Smooth muscle cell (in vitro differentiated cells): ENCODE data around the gene ITGA8. TPM values are rescaled to one million over a fixed set of nuclear protein-coding genes. Genes with fewer than 3 reads are reported as not detected.

Experiments used
- DNase-seq: peaks from one replicate; lab custom pipeline; 2025; ENCODE audit not compliant: unreplicated experiment; lab: John Stamatoyannopoulos, UW
- H2AFZ ChIP-seq: fragments of 200-600 bp; sonication (generic); 2 replicates; pipeline ENCODE4 v1.6.0; 2016; ENCODE audit warnings: antibody characterized with exemption, low read depth, mild to moderate bottlenecking
- H3F3A ChIP-seq: fragments of 200-600 bp; sonication (generic); 2 replicates; pipeline ENCODE4 v1.6.0; 2017; ENCODE audit warnings: antibody characterized with exemption, low read depth
- H3K27ac ChIP-seq: fragments of 200-600 bp; sonication (generic); 2 replicates; pipeline ENCODE4 v1.5.1; 2016; ENCODE audit warnings: low read depth, mild to moderate bottlenecking
- H3K27me3 ChIP-seq: fragments of 200-600 bp; sonication (generic); 2 replicates; pipeline ENCODE4 v1.6.1; 2016; ENCODE audit warnings: low read depth, mild to moderate bottlenecking
- H3K36me3 ChIP-seq: fragments of 200-600 bp; sonication (generic); 2 replicates; pipeline ENCODE4 v1.5.1; 2016; ENCODE audit warnings: low read depth
- H3K4me1 ChIP-seq: fragments of 200-600 bp; sonication (generic); 2 replicates; pipeline ENCODE4 v1.5.1; 2016; ENCODE audit warnings: low read depth
- H3K4me2 ChIP-seq: fragments of 200-600 bp; sonication (generic); 2 replicates; pipeline ENCODE4 v1.6.0; 2016; ENCODE audit warnings: mild to moderate bottlenecking
- H3K4me3 ChIP-seq: fragments of 200-600 bp; sonication (generic); 2 replicates; pipeline ENCODE4 v1.5.1; 2016; ENCODE audit warnings: mild to moderate bottlenecking
- H3K79me2 ChIP-seq: fragments of 200-600 bp; sonication (generic); 2 replicates; pipeline ENCODE4 v1.6.0; 2016; ENCODE audit warnings: low read depth, mild to moderate bottlenecking
- H3K9ac ChIP-seq: fragments of 200-600 bp; sonication (generic); 2 replicates; pipeline ENCODE4 v1.6.0; 2016; ENCODE audit warnings: low read depth
- H3K9me3 ChIP-seq: fragments of 200-600 bp; sonication (generic); replicated peaks from 2 replicates; pipeline ENCODE4 v1.5.1; 2016; ENCODE audit warnings: low read depth
- H4K20me1 ChIP-seq: fragments of 200-600 bp; sonication (generic); 2 replicates; pipeline ENCODE4 v1.6.0; 2016; ENCODE audit warnings: low read depth
- CTCF ChIP-seq: fragments of 200-600 bp; sonication (generic); IDR thresholded peaks from 2 replicates; pipeline ENCODE4 v1.5.1; 2017; ENCODE audit warnings: borderline replicate concordance, mild to moderate bottlenecking, antibody characterized with exemption; ENCODE audit not compliant: insufficient read depth, poor library complexity, severe bottlenecking
- WGBS: methylation state at CpG from one replicate; pipeline ENCODE4 v1.1.7; 2016; ENCODE audit warnings: low lambda C conversion rate; 5-methylcytosine and 5-hydroxymethylcytosine counted together
- polyA plus RNA-seq: library from polyadenylated mRNA; unstranded; fragments of >200 nt; fragmentation: Nextera tagmentation; extraction: Ambion mirVana; gene quantifications from 2 replicates; pipeline ENCODE4 v1.2.1, GENCODE V29; 2016
- total RNA-seq: library from RNA; depleted of rRNA; stranded (reverse); fragments of >200 nt; gene quantifications from 2 replicates; pipeline ENCODE4 v1.2.3, GENCODE V29; 2014

The ITGA8 gene
- total and polyA plus RNA-seq, 2 experiments from 2014 or later: 0.02 to 0.36 TPM

- H3K9me3 ChIP-seq: no peaks in the 10 kb centered on the region
- H3K36me3 ChIP-seq: no peaks in the 10 kb centered on the region
- H3F3A ChIP-seq: no peaks in the 10 kb centered on the region
- no peak overlapping the region for H2AFZ ChIP-seq
- H3K4me3 ChIP-seq: no peak overlapping the region
- H3K79me2 ChIP-seq: no peaks in the 10 kb centered on the region
- WGBS: 29% methylated on average over 4 of the region's 4 CpGs
- peak overlapping the region; percentile 25 for H3K4me2 ChIP-seq
- no peaks in the 10 kb centered on the region for H3K27me3 ChIP-seq
- DNase-seq: no peak
- H3K27ac ChIP-seq: no peak overlapping the region
- no peak for TF ChIP-seq CTCF
- H3K4me1 ChIP-seq: no peaks in the 10 kb centered on the region
- no peaks in the 10 kb centered on the region for H4K20me1 ChIP-seq
- no peak overlapping the region for H3K9ac ChIP-seq
Observed at GRCh38 chr10:15494850-15495506, 224.7 kb downstream of the ITGA8 start.

GRCh38 chr10:15491856-15492642 is 227.7 kb downstream of the ITGA8 start:
- WGBS: 89% methylated on average over 7 of the region's 7 CpGs
- no peak overlapping the region for H2AFZ ChIP-seq
- no peaks in the 10 kb centered on the region for H3K36me3 ChIP-seq
- H3K9me3 ChIP-seq: no peaks in the 10 kb centered on the region
- H3K79me2 ChIP-seq: no peaks in the 10 kb centered on the region
- no peak for TF ChIP-seq CTCF
- H3K4me2 ChIP-seq: no peak overlapping the region
- H3K27ac ChIP-seq: no peak overlapping the region
- no peaks in the 10 kb centered on the region for H3K4me1 ChIP-seq
- H3K4me3 ChIP-seq: no peak overlapping the region
- no peaks in the 10 kb centered on the region for H3K27me3 ChIP-seq
- DNase-seq: no peak
- H3F3A ChIP-seq: no peaks in the 10 kb centered on the region
- H3K9ac ChIP-seq: no peak overlapping the region
- no peaks in the 10 kb centered on the region for H4K20me1 ChIP-seq

- Histone ChIP-seq H2AFZ (no peak overlapping the region), H3K4me3 (no peak overlapping the region), H3K9ac (no peak overlapping the region), H3F3A (no peaks in the 10 kb centered on the region), H3K4me1 (peaks cover 6% of the 10 kb centered on the region), H3K27ac (no peak overlapping the region), H3K79me2 (no peaks in the 10 kb centered on the region), H3K27me3 (no peaks in the 10 kb centered on the region), H3K9me3 (no peaks in the 10 kb centered on the region), H3K36me3 (no peaks in the 10 kb centered on the region), H4K20me1 (no peaks in the 10 kb centered on the region), H3K4me2 (no peak overlapping the region)
- no peak for DNase-seq
- TF ChIP-seq CTCF: no peak
- WGBS: 97% methylated on average over 3 of the region's 3 CpGs
Observed at GRCh38 chr10:15489431-15489830, 230.3 kb downstream of the ITGA8 start.

GRCh38 chr10:15487376-15487775 is 232.3 kb downstream of the ITGA8 start:
- Histone ChIP-seq H3K27me3 (no peaks in the 10 kb centered on the region), H3K9me3 (no peaks in the 10 kb centered on the region), H2AFZ (no peak overlapping the region), H3K9ac (no peak overlapping the region), H4K20me1 (no peaks in the 10 kb centered on the region), H3K79me2 (no peaks in the 10 kb centered on the region), H3K4me3 (no peak overlapping the region), H3K36me3 (no peaks in the 10 kb centered on the region), H3K4me2 (no peak overlapping the region), H3K27ac (no peak overlapping the region), H3F3A (no peaks in the 10 kb centered on the region), H3K4me1 (peaks cover 6% of the 10 kb centered on the region)
- 67% methylated on average over 4 of the region's 4 CpGs for WGBS
- TF ChIP-seq CTCF: no peak
- no peak for DNase-seq
